ENCODE measurements around the gene ZNF552. TPM values are rescaled to one million over a fixed set of nuclear protein-coding genes. Genes with fewer than 3 reads are reported as not detected.
A peak's percentile ranks its signal among the peaks of the same experiment; 100 is the strongest.
"Not testable (repeated sequence)": the region's sequence is repeated elsewhere in the genome, so short reads cannot be mapped to it uniquely, and the experiment has no call there.

ZNF552 gene
- total RNA-seq, 1 experiment from 2014 or later: 12.0 TPM

GRCh38 chr19:57830071-57830602, 15.4 kb upstream of the ZNF552 start, which contains the start of gene ZNF587B:
Gene ZNF587B (plus strand): TSS chr19:57830299. CDS start chr19:57830529, 230 bp downstream.
- H3K9ac ChIP-seq (ENCODE audit: low read length): no peak within 1 kb of the TSS
- no peaks in the 10 kb centered on the region for H3K9me2 ChIP-seq (replicated peaks; ENCODE audit: low read length)
- H3K4me3 ChIP-seq (ENCODE audit: low read length): no peak within 1 kb of the TSS
- ATAC-seq: peak; percentile 49; the same call in 1 of the 2 replicates
- H3K36me3 ChIP-seq (ENCODE audit: low read depth, low read length): peaks cover 30% of the 10 kb centered on the region
- ChIA-PET POLR2A (ENCODE audit: unreplicated experiment) (no interaction called here), CTCF (no interaction called here)
- DNase-seq: peak; percentile 49
- no peak within 1 kb of the TSS for H2AFZ ChIP-seq (ENCODE audit: low read length)
- H3K27me3 ChIP-seq (ENCODE audit: low read length): no peaks in the 10 kb centered on the region
- no peaks in the 10 kb centered on the region for H3F3A ChIP-seq (ENCODE audit: low read length, unreplicated experiment)
- H4K20me1 ChIP-seq (ENCODE audit: low read length): peaks cover 27% of the 10 kb centered on the region; the same call in 1 of the 2 replicates
- no peak within 1 kb of the TSS for H3K4me2 ChIP-seq (ENCODE audit: low read length)
- TF ChIP-seq CTCF (conservative IDR thresholded peaks at IDR 0.05; ENCODE audit: low read depth, low read length): peak; percentile 79
- TF ChIP-seq EZH2 (IDR thresholded peaks at IDR 0.05; ENCODE audit: low read length, unreplicated experiment): no peak
- intact Hi-C loops (cut with micrococcal nuclease): no loop called here
- no peak within 1 kb of the TSS for H3K27ac ChIP-seq (ENCODE audit: low read length)
- no peaks in the 10 kb centered on the region for H3K4me1 ChIP-seq (ENCODE audit: insufficient read depth, low read length)
- peaks cover 77% of the 10 kb centered on the region for H3K79me2 ChIP-seq (ENCODE audit: low read length)
- BruUV-seq (replicated peaks): no TSS peak
- no peaks in the 10 kb centered on the region for H3K9me3 ChIP-seq (ENCODE audit: low read length)

GRCh38 chr19:57829316-57829715, 14.6 kb upstream of the ZNF552 start:
- Histone ChIP-seq H4K20me1 (ENCODE audit: low read length) (peaks cover 27% of the 10 kb centered on the region; the same call in 1 of the 2 replicates), H3K27ac (ENCODE audit: low read length) (no peak overlapping the region), H3K79me2 (ENCODE audit: low read length) (peaks cover 85% of the 10 kb centered on the region), H3K4me1 (ENCODE audit: insufficient read depth, low read length) (no peaks in the 10 kb centered on the region), H3K27me3 (ENCODE audit: low read length) (no peaks in the 10 kb centered on the region), H3K9ac (ENCODE audit: low read length) (no peak overlapping the region), H3K36me3 (ENCODE audit: low read depth, low read length) (peaks cover 34% of the 10 kb centered on the region), H3K4me2 (ENCODE audit: low read length) (no peak overlapping the region), H2AFZ (ENCODE audit: low read length) (no peak overlapping the region), H3K9me3 (ENCODE audit: low read length) (no peaks in the 10 kb centered on the region), H3F3A (ENCODE audit: low read length, unreplicated experiment) (no peaks in the 10 kb centered on the region), H3K9me2 (replicated peaks; ENCODE audit: low read length) (no peaks in the 10 kb centered on the region), H3K4me3 (ENCODE audit: low read length) (no peak overlapping the region)
- intact Hi-C loops (cut with micrococcal nuclease): no loop called here
- no TSS peak for BruUV-seq (replicated peaks)
- TF ChIP-seq CTCF (conservative IDR thresholded peaks at IDR 0.05; ENCODE audit: low read depth, low read length): no peak
- no peak for TF ChIP-seq EZH2phosphoT487 (IDR thresholded peaks at IDR 0.05; ENCODE audit: borderline replicate concordance, low read length)
- TF ChIP-seq EZH2 (IDR thresholded peaks at IDR 0.05; ENCODE audit: low read length, unreplicated experiment): no peak
- ChIA-PET POLR2A (ENCODE audit: unreplicated experiment) (no interaction called here), CTCF (no interaction called here)
- no peak for ATAC-seq
- no peak for DNase-seq

- peaks cover 36% of the 10 kb centered on the region; the same call in 1 of the 2 replicates for H4K20me1 ChIP-seq (ENCODE audit: low read length)
- BruUV-seq (replicated peaks): no TSS peak
- no peaks in the 10 kb centered on the region for H3K27me3 ChIP-seq (ENCODE audit: low read length)
- H2AFZ ChIP-seq (ENCODE audit: low read length): no peak overlapping the region
- H3K79me2 ChIP-seq (ENCODE audit: low read length): peaks cover 99% of the 10 kb centered on the region
- POLR2A ChIA-PET (ENCODE audit: unreplicated experiment): no interaction called here
- CTCF ChIA-PET: no interaction called here
- H3K4me2 ChIP-seq (ENCODE audit: low read length): no peak overlapping the region
- H3K27ac ChIP-seq (ENCODE audit: low read length): no peak overlapping the region
- intact Hi-C loops (cut with micrococcal nuclease): no loop called here
- ATAC-seq: no peak
- H3K9ac ChIP-seq (ENCODE audit: low read length): no peak overlapping the region
- H3K4me3 ChIP-seq (ENCODE audit: low read length): no peak overlapping the region
- H3K9me2 ChIP-seq (replicated peaks; ENCODE audit: low read length): no peaks in the 10 kb centered on the region
- no peaks in the 10 kb centered on the region for H3K9me3 ChIP-seq (ENCODE audit: low read length)
- H3K36me3 ChIP-seq (ENCODE audit: low read depth, low read length): peaks cover 53% of the 10 kb centered on the region
- DNase-seq: no peak
- H3K4me1 ChIP-seq (ENCODE audit: insufficient read depth, low read length): peaks cover 16% of the 10 kb centered on the region
- no peak for TF ChIP-seq EZH2 (IDR thresholded peaks at IDR 0.05; ENCODE audit: low read length, unreplicated experiment)
- no peak for TF ChIP-seq CTCF (conservative IDR thresholded peaks at IDR 0.05; ENCODE audit: low read depth, low read length)
- no peak for TF ChIP-seq EZH2phosphoT487 (IDR thresholded peaks at IDR 0.05; ENCODE audit: borderline replicate concordance, low read length)
- H3F3A ChIP-seq (ENCODE audit: low read length, unreplicated experiment): no peaks in the 10 kb centered on the region
These were observed 10.8 kb upstream of the ZNF552 start for GRCh38 chr19:57825511-57825910.

- intact Hi-C loops (cut with micrococcal nuclease); H3K27me3 ChIP-seq (ENCODE audit: low read length); H3K9me3 ChIP-seq (ENCODE audit: low read length); H3F3A ChIP-seq (ENCODE audit: low read length, unreplicated experiment); H2AFZ ChIP-seq (ENCODE audit: low read length); H3K27ac ChIP-seq (ENCODE audit: low read length); H3K9ac ChIP-seq (ENCODE audit: low read length); DNase-seq; H3K9me2 ChIP-seq (replicated peaks; ENCODE audit: low read length); BruUV-seq (replicated peaks); CTCF ChIA-PET; POLR2A ChIA-PET (ENCODE audit: unreplicated experiment); ATAC-seq: not testable (repeated sequence)
- Histone ChIP-seq H3K4me3 (ENCODE audit: low read length) (0 out of 2 replicates have a peak overlapping the region, but pooled peaks have one; percentile 16), H3K36me3 (ENCODE audit: low read depth, low read length) (peaks cover 40% of the 10 kb centered on the region), H4K20me1 (ENCODE audit: low read length) (peaks cover 23% of the 10 kb centered on the region; the same call in 1 of the 2 replicates), H3K4me1 (ENCODE audit: insufficient read depth, low read length) (peaks cover 16% of the 10 kb centered on the region), H3K79me2 (ENCODE audit: low read length) (peaks cover 97% of the 10 kb centered on the region), H3K4me2 (ENCODE audit: low read length) (peak overlapping the region; percentile 13; the same call in 1 of the 2 replicates)
These were observed 8.9 kb upstream of the ZNF552 start for GRCh38 chr19:57823608-57824007.

All from PC-3 (cell line).